Stimulated activated naive CD4-positive, alpha-beta T cell treated with Interleukin-2 at 50 U/mL for 16 hours (primary cell): Measurements from ENCODE around the gene KAT7.

Experiments
- DNase-seq: peaks from one replicate; lab custom pipeline; 2025; lab: John Stamatoyannopoulos, UW

Gene KAT7

DNA sequence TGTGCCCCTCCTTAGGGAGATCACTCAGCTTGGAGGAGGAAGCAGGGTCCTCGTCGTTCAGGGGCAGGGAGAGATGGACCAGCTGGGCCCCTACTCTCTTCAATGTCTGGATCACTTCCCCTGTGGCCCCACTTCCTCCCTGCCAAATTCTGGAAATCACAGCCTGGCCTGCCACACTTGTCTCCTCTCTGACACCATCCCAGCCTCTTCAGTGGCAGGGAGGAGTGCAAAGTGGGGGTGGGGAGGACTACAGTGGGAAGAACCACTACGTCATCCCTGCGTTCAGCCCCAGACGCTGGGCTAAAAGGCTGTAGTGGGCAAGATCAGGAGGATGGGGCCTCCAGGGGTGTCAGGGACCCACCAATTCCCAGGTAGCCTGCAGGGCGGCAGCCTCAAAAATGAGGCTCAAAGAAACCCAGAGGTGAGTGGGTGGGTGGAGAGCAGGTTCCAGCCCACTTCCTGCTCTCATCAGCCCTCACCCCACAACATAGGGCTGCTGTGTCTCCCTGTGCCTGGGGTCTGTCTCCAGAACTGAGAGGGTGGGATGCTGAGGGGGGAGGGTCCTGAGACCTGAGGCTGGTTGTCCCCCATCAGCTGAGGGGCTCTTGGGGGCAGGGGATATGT, 84.4 kb downstream of the KAT7 start:
- no peak for DNase-seq

DNA sequence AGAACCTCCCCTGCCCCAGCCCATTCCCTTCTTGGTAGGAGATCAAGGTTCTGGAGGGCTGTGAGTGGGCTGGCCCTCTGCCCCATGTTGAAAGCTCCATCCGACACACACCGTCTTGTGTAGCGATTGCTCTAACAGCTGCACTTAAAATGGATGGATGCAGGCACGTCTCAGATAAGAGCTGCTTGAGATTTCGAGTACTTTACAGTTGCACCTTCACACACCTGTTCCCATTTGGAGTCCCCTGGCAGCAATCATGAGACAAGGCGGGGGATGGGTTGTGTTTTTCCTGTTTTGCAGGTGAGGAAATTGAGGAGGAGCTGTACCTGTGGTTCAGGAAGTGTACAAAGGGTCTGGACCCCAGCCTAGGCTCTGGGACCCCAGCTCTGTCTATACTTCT, 85.0 kb downstream of the KAT7 start:
- DNase-seq, result no peak

DNA sequence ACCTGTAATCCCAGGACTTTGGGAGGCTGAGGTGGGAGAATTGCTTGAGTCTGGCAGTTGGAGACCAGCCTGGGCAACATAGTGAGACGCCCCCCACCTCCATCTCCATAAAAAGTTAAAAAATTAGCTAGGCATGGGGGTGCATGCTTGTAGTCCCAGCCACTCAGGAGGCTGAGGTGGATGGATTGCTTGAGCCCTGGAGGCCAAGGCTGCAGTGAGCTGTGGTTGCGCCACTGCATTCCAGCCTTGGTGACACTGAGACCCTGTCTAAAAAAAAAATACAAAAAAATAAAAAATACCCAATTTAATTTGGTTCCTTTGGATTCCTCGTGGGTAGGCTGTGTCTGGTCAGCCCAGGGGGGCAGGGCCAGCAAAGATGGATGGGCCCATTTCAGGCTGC, 85.4 kb downstream of the KAT7 start:
- DNase-seq, result no peak

DNA sequence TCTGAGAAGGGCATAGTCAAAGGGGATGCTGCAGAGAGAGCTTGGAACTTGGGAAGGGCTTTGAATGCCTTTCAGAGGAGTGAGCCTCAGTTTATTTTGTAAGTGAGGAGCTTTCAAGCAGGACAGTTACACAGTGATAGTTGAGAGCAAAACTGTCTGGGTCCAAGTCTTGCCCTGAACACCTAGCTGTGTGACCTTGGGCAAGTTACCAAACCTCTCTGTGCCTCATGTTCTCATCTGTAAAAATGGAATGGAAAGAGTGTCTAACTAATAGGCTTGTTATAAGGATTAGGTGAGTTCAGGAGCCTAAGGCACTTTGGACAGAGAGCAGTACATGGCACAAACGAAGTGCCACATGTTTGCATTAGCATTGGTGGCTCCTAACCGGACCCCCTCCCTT, 86.4 kb downstream of the KAT7 start:
- DNase-seq, result no peak

DNA sequence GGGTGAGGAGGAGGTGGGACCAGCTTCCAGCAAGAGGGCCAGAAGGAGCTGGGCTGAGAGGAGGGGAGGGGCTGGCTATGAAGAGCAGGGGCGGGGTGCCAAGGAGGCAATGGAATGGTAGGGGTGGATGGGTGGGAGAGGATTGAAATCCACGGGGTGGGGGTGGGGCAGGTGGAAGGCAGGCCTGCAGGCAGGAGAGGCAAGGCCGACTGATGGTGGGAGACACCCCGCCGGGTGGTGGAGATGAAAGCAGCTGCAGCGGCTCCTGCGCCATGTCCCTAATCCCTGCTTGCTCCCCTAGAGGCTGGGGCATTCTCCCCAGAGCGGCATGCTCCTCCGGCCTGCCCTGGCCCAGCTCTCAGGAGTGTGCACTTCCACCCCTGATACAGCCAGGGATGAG, 87.2 kb downstream of the KAT7 start:
- no peak for DNase-seq

DNA sequence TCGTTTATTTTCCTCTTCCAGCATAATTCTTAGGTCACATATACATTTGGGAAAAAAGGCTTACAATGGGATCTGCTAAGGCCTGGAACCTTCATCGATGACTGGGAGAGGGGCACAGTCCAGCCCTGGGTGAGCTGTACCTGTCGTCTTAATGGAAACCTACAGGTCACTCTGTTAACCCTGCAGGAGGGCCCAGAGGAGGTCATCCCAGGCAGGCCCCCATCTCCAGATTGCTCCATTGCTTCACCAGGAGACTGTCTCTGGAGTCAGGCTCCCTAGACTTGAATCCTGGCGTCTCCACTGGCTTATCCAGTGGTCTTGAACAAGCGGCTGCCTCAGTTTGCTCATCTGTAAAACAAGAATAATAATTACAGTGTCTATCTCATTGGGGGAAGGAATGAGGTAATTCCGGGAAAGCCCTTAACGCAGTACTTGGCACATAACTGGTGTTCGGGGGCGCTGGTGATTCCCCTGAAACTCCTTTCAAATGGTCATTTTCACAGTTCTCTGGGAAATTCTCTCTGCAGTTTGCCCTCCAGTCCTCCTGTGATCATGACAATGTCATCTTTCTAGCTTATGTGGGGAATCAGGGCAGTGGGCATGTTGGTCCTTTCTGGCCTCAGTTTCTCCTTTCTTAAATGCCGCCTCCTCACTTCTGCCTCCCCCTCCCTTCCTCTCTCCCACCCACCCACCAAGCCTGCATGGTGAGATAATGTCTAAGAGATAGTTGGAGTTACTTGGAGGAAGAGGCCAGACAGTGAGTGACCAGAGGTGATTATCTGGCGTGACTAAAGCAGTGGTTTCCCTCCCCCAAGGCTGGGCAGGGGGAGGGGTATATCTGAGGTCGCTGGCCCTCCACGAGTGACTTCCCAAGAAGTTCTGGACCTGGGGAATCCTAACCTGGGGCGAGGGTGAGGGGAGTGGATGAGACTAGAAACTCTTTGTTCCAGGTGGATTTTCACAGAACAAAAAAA, 90.7 kb downstream of the KAT7 start:
- no peak for DNase-seq

DNA sequence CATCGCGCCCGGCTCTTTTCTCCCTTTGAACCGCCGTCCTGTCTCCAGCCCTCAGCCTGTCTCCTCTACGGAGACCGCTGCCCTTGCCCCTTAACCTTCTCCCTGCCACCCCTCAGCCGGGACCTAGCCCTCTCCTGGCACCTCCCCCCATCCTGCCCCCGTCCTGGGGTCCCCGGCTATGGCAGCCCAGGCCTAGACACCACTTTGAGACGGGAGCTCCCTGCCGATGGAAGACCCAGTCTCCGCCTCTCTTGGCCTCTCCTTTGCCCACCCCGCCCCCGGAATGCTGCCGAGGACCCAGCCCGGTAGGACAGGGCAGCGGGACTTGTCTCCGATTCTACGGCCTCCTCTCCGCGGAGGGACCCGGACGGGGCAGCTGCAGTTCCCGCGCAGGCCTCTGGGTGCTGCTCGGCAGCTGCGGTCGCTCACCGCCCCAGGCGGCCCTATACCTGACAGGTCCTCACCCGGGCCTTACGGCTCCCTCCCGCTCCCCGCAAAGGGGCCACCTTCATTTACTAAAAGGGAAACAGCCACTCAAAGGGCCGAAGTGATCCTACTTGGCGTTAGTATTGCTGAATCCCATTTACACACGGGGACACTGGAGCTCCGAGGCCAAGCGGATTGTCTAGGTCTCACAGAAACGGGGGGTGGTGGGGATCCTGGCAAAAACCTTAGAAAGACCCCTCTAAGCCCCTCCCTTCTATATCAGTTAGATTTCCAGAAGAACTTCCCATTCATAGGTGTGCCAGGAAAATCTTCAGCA, 92.0 kb downstream of the KAT7 start:
- peak; percentile 61 for DNase-seq

DNA sequence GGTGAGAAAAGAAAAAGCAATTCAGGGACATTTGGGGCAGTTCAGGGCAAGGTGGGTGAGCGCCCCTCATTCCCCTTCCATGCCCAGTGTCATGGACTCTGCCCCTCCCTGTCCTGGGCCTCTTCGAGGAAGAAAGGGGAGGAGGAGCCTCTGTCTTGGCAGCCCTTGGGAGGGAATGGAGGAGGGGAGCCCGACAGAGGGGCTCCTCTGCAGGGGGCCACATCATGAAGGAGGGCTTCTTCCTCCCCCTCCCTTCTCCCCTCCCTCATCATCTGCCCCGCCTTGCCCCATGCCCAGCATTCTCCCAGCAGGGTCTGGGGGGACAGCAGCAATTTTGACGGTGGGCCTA, 92.5 kb downstream of the KAT7 start:
- no peak for DNase-seq

DNA sequence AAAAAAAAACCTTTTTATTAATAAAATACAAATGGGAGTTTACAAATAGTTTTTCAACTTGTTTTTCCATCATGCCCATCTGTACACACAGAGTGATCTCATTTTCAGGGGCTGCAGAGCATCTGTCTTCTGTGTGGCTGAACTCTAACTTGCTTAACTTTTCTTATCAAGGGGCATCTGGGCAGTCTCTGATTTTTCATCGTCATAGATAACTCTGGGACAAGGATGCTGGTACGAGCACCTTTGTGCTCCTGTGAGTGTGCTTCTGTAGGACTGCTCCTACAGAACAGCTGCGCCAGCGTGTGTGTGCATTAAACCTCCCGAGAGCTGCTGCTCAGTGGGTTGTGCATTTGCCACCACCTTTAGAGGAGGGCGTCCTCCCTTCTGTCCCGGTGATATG, 94.0 kb downstream of the KAT7 start:
- DNase-seq, result no peak
